Measurements from ENCODE around the gene NAT14.

The NAT14 gene

DNA sequence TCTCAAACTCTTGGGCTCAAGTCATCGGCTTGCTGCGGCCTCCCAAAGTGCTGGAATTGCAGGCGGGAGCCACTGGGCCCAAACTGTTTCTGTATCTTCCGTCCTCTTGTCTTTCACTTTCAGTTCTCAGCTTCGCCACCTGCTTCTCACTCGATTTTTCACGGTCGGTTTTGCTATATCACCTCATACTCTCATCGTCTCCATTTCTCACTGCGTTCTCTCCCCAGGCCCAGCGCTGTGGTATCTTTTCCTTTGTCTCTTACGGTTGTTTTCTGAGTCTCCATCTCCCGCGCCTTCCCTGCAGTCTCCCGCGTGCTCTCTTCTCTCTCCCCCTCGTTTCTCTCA is 18.1 kb downstream of the NAT14 start:
- TF ChIP-seq, protein P1, sequence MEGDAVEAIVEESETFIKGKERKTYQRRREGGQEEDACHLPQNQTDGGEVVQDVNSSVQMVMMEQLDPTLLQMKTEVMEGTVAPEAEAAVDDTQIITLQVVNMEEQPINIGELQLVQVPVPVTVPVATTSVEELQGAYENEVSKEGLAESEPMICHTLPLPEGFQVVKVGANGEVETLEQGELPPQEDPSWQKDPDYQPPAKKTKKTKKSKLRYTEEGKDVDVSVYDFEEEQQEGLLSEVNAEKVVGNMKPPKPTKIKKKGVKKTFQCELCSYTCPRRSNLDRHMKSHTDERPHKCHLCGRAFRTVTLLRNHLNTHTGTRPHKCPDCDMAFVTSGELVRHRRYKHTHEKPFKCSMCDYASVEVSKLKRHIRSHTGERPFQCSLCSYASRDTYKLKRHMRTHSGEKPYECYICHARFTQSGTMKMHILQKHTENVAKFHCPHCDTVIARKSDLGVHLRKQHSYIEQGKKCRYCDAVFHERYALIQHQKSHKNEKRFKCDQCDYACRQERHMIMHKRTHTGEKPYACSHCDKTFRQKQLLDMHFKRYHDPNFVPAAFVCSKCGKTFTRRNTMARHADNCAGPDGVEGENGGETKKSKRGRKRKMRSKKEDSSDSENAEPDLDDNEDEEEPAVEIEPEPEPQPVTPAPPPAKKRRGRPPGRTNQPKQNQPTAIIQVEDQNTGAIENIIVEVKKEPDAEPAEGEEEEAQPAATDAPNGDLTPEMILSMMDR (IDR thresholded peaks at IDR 0.05; ENCODE audit: extremely low read depth, missing control alignments) = no peak

DNA sequence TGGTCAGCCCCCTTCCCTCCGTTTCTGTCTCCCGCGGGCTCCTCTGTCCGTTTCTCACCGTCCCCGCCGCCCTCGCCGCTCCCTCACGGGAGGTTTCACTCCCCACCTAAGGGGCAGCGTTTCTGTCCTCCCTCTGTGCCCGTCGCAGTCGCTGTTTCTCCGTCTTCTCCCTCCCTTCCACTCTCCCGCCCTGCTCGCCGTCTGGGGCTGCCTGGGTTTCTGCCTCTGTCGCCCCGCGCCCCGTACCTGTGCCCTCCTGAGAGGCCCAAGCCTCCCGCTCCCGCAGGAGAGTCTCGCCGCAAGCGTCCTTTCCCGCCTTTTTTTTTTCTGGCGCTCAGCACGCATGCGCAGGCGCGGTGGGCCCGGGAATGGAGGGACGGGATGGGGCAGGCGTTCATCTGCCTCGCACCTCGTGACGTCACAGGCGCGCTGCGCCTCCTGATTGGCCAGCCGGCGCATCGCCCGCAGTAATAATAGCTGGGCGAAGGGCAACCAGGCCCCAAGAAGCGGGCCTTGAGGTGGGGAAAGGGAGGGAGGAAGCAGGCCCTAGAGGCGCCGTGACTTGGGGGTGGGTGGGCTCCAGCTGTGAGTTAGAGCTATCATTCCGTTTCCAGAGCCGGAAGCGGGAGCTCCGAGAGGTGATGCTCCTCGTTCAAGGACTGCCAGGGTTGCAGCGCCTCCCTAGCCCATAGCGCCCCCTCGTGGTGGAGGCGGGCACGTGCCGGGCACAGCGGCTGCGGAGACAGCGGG is 18.7 kb downstream of the NAT14 start:
- DNase-seq (ENCODE audit: low spot score) = peak; percentile 98
- TF ChIP-seq, protein P1 (IDR thresholded peaks at IDR 0.05; ENCODE audit: extremely low read depth, missing control alignments) = peak; percentile 98

More for the DNA sequence above, 18.1 kb downstream of the NAT14 start:
- no peak for DNase-seq (ENCODE audit: low spot score)

DNA sequence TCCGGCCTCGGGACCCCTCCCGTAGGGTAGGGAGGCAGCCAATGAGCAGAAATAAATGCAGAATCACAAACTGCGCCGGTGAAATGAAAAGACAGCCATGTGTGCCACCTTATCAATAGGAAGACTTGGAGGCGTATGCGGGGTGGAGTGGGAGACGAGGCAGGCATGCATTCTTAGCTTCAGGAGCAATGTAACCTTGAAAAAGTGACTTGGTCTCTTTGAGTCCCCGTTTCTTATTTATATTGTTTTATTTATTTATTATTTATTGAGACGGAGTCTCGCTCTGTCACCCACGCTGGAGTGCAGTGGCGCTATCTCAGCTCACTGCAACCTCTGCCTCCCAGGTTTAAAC is 19.2 kb downstream of the NAT14 start:
- no peak for DNase-seq (ENCODE audit: low spot score)
- TF ChIP-seq, protein P1 (IDR thresholded peaks at IDR 0.05; ENCODE audit: extremely low read depth, missing control alignments) = no peak

DNA sequence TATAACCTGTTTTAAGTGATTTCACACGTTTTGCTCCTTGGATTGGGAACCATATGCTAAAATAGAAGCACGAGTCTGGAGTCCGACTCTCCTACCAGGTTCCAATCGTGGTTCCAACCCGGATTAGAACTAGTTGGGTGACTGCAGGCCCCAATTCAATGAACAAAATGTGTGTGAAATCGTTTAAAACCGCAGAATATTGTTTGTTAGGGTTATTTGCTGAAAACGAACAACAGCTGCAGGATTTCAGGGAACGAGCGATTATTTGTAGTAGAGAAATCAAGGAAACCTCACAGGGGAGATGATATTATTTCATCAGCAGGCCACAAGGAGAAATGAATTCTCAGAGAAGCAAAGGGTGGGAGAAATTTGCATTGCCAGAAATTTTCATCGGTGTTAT is 20.0 kb downstream of the NAT14 start:
- TF ChIP-seq, protein P1 (IDR thresholded peaks at IDR 0.05; ENCODE audit: extremely low read depth, missing control alignments) = no peak

DNA sequence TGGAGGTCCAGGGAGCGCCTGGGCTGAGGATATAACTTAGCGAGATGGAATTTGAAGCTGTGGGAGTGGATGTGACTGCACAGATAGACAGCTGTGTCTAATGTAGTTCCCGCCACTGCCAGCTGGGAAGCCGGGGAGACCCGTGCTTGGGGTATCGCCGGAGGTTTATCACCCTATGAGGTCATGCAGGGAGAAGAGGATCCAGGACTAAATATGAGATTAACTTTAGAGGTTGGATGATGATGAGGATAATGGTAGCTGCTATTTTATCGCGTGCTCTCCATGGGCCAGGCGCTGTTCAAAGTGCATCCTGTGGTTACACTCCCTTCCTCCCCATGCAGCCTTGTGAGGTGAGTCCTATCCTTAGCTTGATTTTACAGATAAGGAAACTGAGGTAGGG is 23.1 kb downstream of the NAT14 start:
- no peak for DNase-seq (ENCODE audit: low spot score)

More for the DNA sequence above, 20.0 kb downstream of the NAT14 start:
- DNase-seq (ENCODE audit: low spot score) = no peak

DNA sequence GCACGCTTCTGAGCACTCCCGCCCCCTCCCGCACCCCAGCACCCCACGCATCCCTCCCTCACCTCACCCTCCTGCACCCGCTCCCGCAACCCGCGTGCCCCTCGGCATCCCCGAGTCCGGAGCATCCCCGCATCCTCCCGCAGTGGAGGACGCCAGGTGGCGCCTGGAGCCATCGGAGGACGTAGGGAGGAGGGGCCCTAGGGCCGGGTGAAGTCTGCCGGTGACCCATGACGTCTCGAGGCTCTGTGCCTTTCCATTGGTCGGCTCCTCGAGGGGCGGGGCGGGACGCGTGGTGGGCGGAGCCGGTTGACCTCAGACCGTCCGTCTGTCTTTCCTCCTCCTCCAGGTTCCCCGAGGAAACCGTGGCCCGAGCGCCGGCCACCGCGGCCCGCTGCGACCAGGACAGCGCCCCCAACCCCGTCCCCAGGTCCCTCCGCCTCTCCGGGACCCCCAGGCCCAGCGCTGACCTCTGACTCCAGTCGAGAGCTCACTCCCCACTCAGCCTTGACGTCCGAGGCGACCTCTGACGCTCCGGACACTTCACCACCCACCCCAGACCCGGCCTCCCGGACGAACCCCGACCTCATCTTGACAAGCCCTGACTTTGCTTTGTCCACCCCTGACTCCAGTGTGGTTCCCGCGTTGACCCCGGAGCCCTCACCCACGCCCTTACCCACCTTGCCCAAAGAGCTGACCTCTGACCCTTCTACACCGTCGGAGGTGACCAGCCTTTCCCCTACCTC is 32.1 kb downstream of the NAT14 start:
- peak; percentile 100 for DNase-seq (ENCODE audit: low spot score)
- TF ChIP-seq, protein P1 (IDR thresholded peaks at IDR 0.05; ENCODE audit: extremely low read depth, missing control alignments) = peak; percentile 73

More for the DNA sequence above, 23.1 kb downstream of the NAT14 start:
- TF ChIP-seq, protein P1 (IDR thresholded peaks at IDR 0.05; ENCODE audit: extremely low read depth, missing control alignments) = no peak
